Esophagus squamous epithelium (tissue), 4 donors: ENCODE results near the gene BAZ2B.

ENCODE experiments used
- CTCF ChIP-seq, 6 experiments: fragments of 450-650 bp in 4 of 6; fragments of 200-600 bp in 2 of 6; sonication (generic) in 2 of 6; IDR thresholded peaks; one replicate each; pipeline ENCODE4 v1.5.1; 2016 to 2019; ENCODE audit warnings: antibody characterized with exemption in 6 of 6, mild to moderate bottlenecking in 4 of 6, moderate library complexity in 4 of 6
- POLR2A ChIP-seq, 4 donors: fragments of 450-650 bp; IDR thresholded peaks; one replicate each; pipeline ENCODE4 v1.6.1; 2017; ENCODE audit warnings: antibody characterized with exemption in 4 of 4, mild to moderate bottlenecking in 4 of 4, moderate library complexity in 3 of 4

- TF ChIP-seq CTCF (IDR thresholded peaks at IDR 0.05) (no peak), POLR2A (IDR thresholded peaks at IDR 0.05) (no peak)
Observed at GRCh38 chr2:159317392-159318088, 298.8 kb downstream of the BAZ2B start.
